OCI-LY3 (cell line): ENCODE measurements around the gene GNL1.
A peak's percentile ranks its signal among the peaks of the same experiment; 100 is the strongest.

Experiments used
- H2AFZ ChIP-seq: fragments of 200-600, 300-600 bp; shearing (Covaris generic); 2 replicates; pipeline ENCODE4 v1.6.0; 2014; ENCODE audit warnings: antibody characterized with exemption, low read depth, low read length
- H3K27ac ChIP-seq: fragments of 200-600, 300-600 bp; sonication (generic); 2 replicates; pipeline ENCODE4 v1.5.1; 2014; ENCODE audit warnings: mild to moderate bottlenecking, low read length, moderate library complexity, mixed read lengths
- H3K27me3 ChIP-seq: fragments of 200-600, 300-600 bp; sonication (generic); 2 replicates; pipeline ENCODE4 v1.6.1; 2014; ENCODE audit warnings: low read depth, low read length, mixed read lengths
- H3K36me3 ChIP-seq: fragments of 200-600, 300-600 bp; sonication (generic); replicated peaks from 2 replicates; pipeline ENCODE3; 2014; ENCODE audit warnings: low read depth, low read length, mixed read lengths
- H3K4me1 ChIP-seq: fragments of 300-600, 200-600 bp; sonication (generic); 2 replicates; pipeline ENCODE4 v1.6.1; 2014; ENCODE audit warnings: low read length, mixed read lengths
- H3K4me2 ChIP-seq: fragments of 200-600, 300-600 bp; sonication (generic); 2 replicates; pipeline ENCODE4 v1.6.1; 2014; ENCODE audit warnings: low read length, mixed read lengths
- H3K4me3 ChIP-seq: fragments of 300-600, 200-600 bp; sonication (generic); 2 replicates; pipeline ENCODE4 v1.5.1; 2014; ENCODE audit warnings: antibody characterized with exemption, mild to moderate bottlenecking, low read length, moderate library complexity
- H3K79me2 ChIP-seq: fragments of 300-600, 200-600 bp; shearing (Covaris generic); 2 replicates; pipeline ENCODE4 v1.6.1; 2014; ENCODE audit warnings: mild to moderate bottlenecking, low read length, mixed read lengths
- H3K9ac ChIP-seq: fragments of 300-600, 200-600 bp; shearing (Covaris generic); 2 replicates; pipeline ENCODE4 v1.6.0; 2014; ENCODE audit warnings: mild to moderate bottlenecking, low read length, moderate library complexity
- H3K9me3 ChIP-seq: fragments of 200-600, 300-600 bp; shearing (Covaris generic); 2 replicates; pipeline ENCODE4 v1.6.1; 2014; ENCODE audit warnings: low read length, mixed read lengths; ENCODE audit not compliant: insufficient read depth
- H4K20me1 ChIP-seq: fragments of 200-600, 300-600 bp; sonication (generic); 2 replicates; pipeline ENCODE4 v1.6.1; 2016; ENCODE audit warnings: low read length, mixed read lengths; ENCODE audit not compliant: insufficient read depth
- CTCF ChIP-seq: fragments of 200-600, 300-600 bp; sonication (generic); IDR thresholded peaks from 2 replicates; pipeline ENCODE4 v1.5.1; 2014; ENCODE audit warnings: antibody characterized with exemption, low read length, low read depth
- EZH2phosphoT487 ChIP-seq: fragments of 200-600 bp; shearing (Covaris generic); IDR thresholded peaks from 2 replicates; pipeline ENCODE4 v1.6.1; 2018; ENCODE audit warnings: antibody characterized with exemption, mixed run types, low read depth

The GNL1 gene

DNA sequence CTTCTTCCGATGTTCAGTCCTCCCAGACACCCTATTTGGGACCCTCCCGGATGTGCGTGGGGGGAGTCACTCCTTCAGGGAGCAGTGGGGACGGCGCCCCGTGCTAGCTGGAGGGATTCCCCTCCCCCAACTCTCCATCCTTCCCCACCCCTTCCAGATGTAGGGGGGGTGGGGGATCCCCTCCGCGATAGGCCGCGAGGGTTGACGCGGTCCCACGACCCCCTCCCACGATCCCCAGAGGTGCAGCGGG, 548 bp downstream of the GNL1 start:
- Histone ChIP-seq H4K20me1 (peaks cover 4% of the 10 kb centered on the region), H3K27ac (peak overlapping the region; percentile 92), H2AFZ (peak overlapping the region; percentile 75), H3K36me3 (peaks cover 12% of the 10 kb centered on the region), H3K4me2 (peak overlapping the region; percentile 87), H3K27me3 (no peaks in the 10 kb centered on the region), H3K79me2 (peaks cover 29% of the 10 kb centered on the region), H3K9me3 (no peaks in the 10 kb centered on the region), H3K4me1 (peaks cover 8% of the 10 kb centered on the region), H3K4me3 (peak overlapping the region; percentile 99), H3K9ac (peak overlapping the region; percentile 99)
- TF ChIP-seq EZH2phosphoT487 (no peak), CTCF (no peak)

GRCh38 chr6:30554962-30555815, 1.1 kb downstream of the GNL1 start:
- H3K9me3 ChIP-seq, result no peaks in the 10 kb centered on the region
- peaks cover 4% of the 10 kb centered on the region for H4K20me1 ChIP-seq
- H3K27ac ChIP-seq, result peak overlapping the region; percentile 92
- H3K79me2 ChIP-seq, result peaks cover 29% of the 10 kb centered on the region
- H3K4me1 ChIP-seq, result peaks cover 8% of the 10 kb centered on the region
- peak overlapping the region; percentile 87 for H3K4me2 ChIP-seq
- TF ChIP-seq CTCF (no peak), EZH2phosphoT487 (no peak)
- H3K36me3 ChIP-seq, result peaks cover 12% of the 10 kb centered on the region
- peak overlapping the region; percentile 99 for H3K9ac ChIP-seq
- no peaks in the 10 kb centered on the region for H3K27me3 ChIP-seq
- peak overlapping the region; percentile 99 for H3K4me3 ChIP-seq
- H2AFZ ChIP-seq, result peak overlapping the region; percentile 75

- Histone ChIP-seq H3K36me3 (peaks cover 12% of the 10 kb centered on the region), H3K9me3 (no peaks in the 10 kb centered on the region), H3K27me3 (no peaks in the 10 kb centered on the region), H3K9ac (no peak overlapping the region), H3K4me3 (no peak overlapping the region), H3K79me2 (peaks cover 24% of the 10 kb centered on the region), H2AFZ (no peak overlapping the region), H3K27ac (no peak overlapping the region), H3K4me2 (peak overlapping the region; percentile 87; the same call in 1 of the 2 replicates), H4K20me1 (peaks cover 4% of the 10 kb centered on the region), H3K4me1 (peaks cover 8% of the 10 kb centered on the region)
- TF ChIP-seq EZH2phosphoT487 (no peak), CTCF (no peak)
These were observed 1.9 kb downstream of the GNL1 start for GRCh38 chr6:30554404-30554803.

DNA sequence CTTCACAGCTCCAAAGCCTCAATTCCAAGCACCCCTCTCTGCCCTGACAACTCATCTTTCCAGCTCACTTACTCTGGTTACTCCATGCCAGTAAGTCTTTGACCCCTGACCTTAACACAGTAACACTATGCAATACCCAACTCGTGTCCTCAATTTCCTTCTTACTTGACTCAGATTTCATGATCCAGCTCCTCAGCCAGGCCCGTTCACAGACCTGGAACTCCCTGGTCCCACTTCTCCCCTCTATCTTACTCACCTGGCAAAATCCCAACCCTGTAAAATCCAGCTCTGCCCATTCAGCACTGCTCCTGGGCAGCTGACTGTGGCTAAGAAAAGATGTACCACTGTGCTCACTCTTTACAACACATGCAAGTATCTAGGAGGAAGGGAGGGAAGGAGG, 7.9 kb downstream of the GNL1 start:
- Histone ChIP-seq H3K4me2 (no peak overlapping the region), H3K79me2 (no peaks in the 10 kb centered on the region), H3K27ac (no peak overlapping the region), H3K4me3 (no peak overlapping the region), H3K9me3 (no peaks in the 10 kb centered on the region), H3K36me3 (peaks cover 6% of the 10 kb centered on the region), H3K27me3 (no peaks in the 10 kb centered on the region), H3K4me1 (peaks cover 5% of the 10 kb centered on the region; the same call in 1 of the 2 replicates), H4K20me1 (no peaks in the 10 kb centered on the region), H3K9ac (no peak overlapping the region), H2AFZ (no peak overlapping the region)
- TF ChIP-seq CTCF (no peak), EZH2phosphoT487 (no peak)
